Tibial nerve (tissue), 4 donors: ENCODE measurements around the gene HTRA3. TPM values are rescaled to one million over a fixed set of nuclear protein-coding genes. Genes with fewer than 3 reads are reported as not detected.
A peak's percentile ranks its signal among the peaks of the same experiment; 100 is the strongest.

Experiments used
- DNase-seq, 2 donors: peaks; one replicate each; pipeline ENCODE4 v3.0.0-alpha.2; 2019; ENCODE audit warnings: low spot score in 2 of 2
- H3K27ac ChIP-seq, 4 donors: fragments of 200-600 bp; sonication (generic) in 3 of 4; one replicate each; pipeline ENCODE4 v1.5.1; 2017 to 2019; ENCODE audit warnings: mild to moderate bottlenecking in 1 of 4
- H3K27me3 ChIP-seq, 2 donors: fragments of 200-600 bp; sonication (generic) in 1 of 2; one replicate each; pipeline versions ENCODE4 v1.5.1 to v1.6.0; 2017 to 2019
- H3K36me3 ChIP-seq, 3 donors: fragments of 200-600 bp; sonication (generic); one replicate each; pipeline ENCODE4 v1.5.1; 2018 to 2019
- H3K4me1 ChIP-seq, 4 donors: fragments of 200-600 bp; sonication (generic) in 3 of 4; one replicate each; pipeline ENCODE4 v1.5.1; 2017 to 2019
- H3K4me3 ChIP-seq, 4 donors: fragments of 200-600 bp; sonication (generic) in 3 of 4; one replicate each; pipeline ENCODE4 v1.5.1; 2017 to 2019; ENCODE audit warnings: mild to moderate bottlenecking in 1 of 4, moderate library complexity in 1 of 4
- H3K9me3 ChIP-seq, 4 donors: fragments of 200-600 bp; sonication (generic) in 3 of 4; one replicate each; pipeline ENCODE4 v1.5.1; 2017 to 2019
- CTCF ChIP-seq, 5 experiments: fragments of 200-600 bp in 3 of 5; fragments of 450-650 bp in 2 of 5; sonication (generic) in 3 of 5; IDR thresholded peaks; one replicate each; pipeline ENCODE4 v1.5.1; 2016 to 2019; ENCODE audit warnings: antibody characterized with exemption in 5 of 5, mild to moderate bottlenecking in 3 of 5, moderate library complexity in 2 of 5
- EP300 ChIP-seq, 2 donors: sonication (generic); formaldehyde crosslinking; IDR thresholded peaks; one replicate each; pipeline ENCODE4 v1.6.1; 2017; ENCODE audit warnings: antibody characterized with exemption in 2 of 2, mild to moderate bottlenecking in 1 of 2
- POLR2A ChIP-seq, 2 donors: fragments of 450-650 bp; IDR thresholded peaks; one replicate each; pipeline ENCODE4 v1.6.1; 2017; ENCODE audit warnings: antibody characterized with exemption in 2 of 2, mild to moderate bottlenecking in 2 of 2, moderate library complexity in 2 of 2
- WGBS, 2 donors: methylation state at CpG; one replicate each; pipeline ENCODE4 v1.1.5; 2018; 5-methylcytosine and 5-hydroxymethylcytosine counted together
- total RNA-seq, 4 donors: library from RNA; depleted of rRNA; stranded (reverse); fragments of >200 nt; gene quantifications; one replicate each; pipeline ENCODE4 v1.1.0, GENCODE V29; 2016

Gene HTRA3
- total RNA-seq, 4 donors from 2014 or later: 34.9 to 54.3 (median 43.5) TPM

- Histone ChIP-seq H3K9me3 (no peaks in the 10 kb centered on the region), H3K4me3 (no peak overlapping the region), H3K4me1 (peaks cover 0 to 32% (median 12%) of the 10 kb centered on the region in 4 donors), H3K27ac (peak overlapping the region in 2 of 4 donors; percentile 39 to 52), H3K27me3 (no peaks in the 10 kb centered on the region), H3K36me3 (peaks cover 0 to 7% (median 0%) of the 10 kb centered on the region in 3 donors)
- TF ChIP-seq POLR2A (IDR thresholded peaks at IDR 0.05) (no peak), CTCF (IDR thresholded peaks at IDR 0.05) (no peak), EP300 (IDR thresholded peaks at IDR 0.05) (no peak)
- WGBS, 2 donors: 23 to 31% methylated on average over 8 of the region's 8 CpGs
- peak in 1 of 2 donors; percentile 38 for DNase-seq
Measured at GRCh38 chr4:8351931-8352367, 82.4 kb downstream of the HTRA3 start.

GRCh38 chr4:8352368-8353157, 83.0 kb downstream of the HTRA3 start:
- no peak for DNase-seq
- no peak overlapping the region for H3K4me3 ChIP-seq
- H3K9me3 ChIP-seq: no peaks in the 10 kb centered on the region
- H3K4me1 ChIP-seq: peaks cover 0 to 32% (median 12%) of the 10 kb centered on the region in 4 donors
- H3K27me3 ChIP-seq: no peaks in the 10 kb centered on the region
- TF ChIP-seq EP300 (IDR thresholded peaks at IDR 0.05) (no peak), POLR2A (IDR thresholded peaks at IDR 0.05) (no peak), CTCF (IDR thresholded peaks at IDR 0.05) (no peak)
- H3K36me3 ChIP-seq: peaks cover 0 to 7% (median 0%) of the 10 kb centered on the region in 3 donors
- H3K27ac ChIP-seq: peak overlapping the region in 1 of 4 donors; percentile 46
- 63 to 74% methylated on average over 16 of the region's 20 CpGs for WGBS, 2 donors

- WGBS, 2 donors: 83 to 89% methylated on average over 9 of the region's 9 CpGs
Measured at GRCh38 chr4:8353158-8353669, 83.7 kb downstream of the HTRA3 start.

GRCh38 chr4:8353912-8354453, 84.4 kb downstream of the HTRA3 start:
- H3K4me1 ChIP-seq: peaks cover 0 to 32% (median 12%) of the 10 kb centered on the region in 4 donors
- 94 to 95% methylated on average over 12 of the region's 12 CpGs for WGBS, 2 donors
- no peak for DNase-seq
- no peaks in the 10 kb centered on the region for H3K9me3 ChIP-seq
- no peaks in the 10 kb centered on the region for H3K27me3 ChIP-seq
- no peak overlapping the region for H3K27ac ChIP-seq
- TF ChIP-seq EP300 (IDR thresholded peaks at IDR 0.05) (no peak), CTCF (IDR thresholded peaks at IDR 0.05) (no peak), POLR2A (IDR thresholded peaks at IDR 0.05) (no peak)
- no peak overlapping the region for H3K4me3 ChIP-seq
- H3K36me3 ChIP-seq: peaks cover 0 to 7% (median 0%) of the 10 kb centered on the region in 3 donors

More at GRCh38 chr4:8353158-8353669, 83.7 kb downstream of the HTRA3 start:
- Histone ChIP-seq H3K9me3 (no peaks in the 10 kb centered on the region), H3K4me3 (no peak overlapping the region), H3K27me3 (no peaks in the 10 kb centered on the region), H3K27ac (peak overlapping the region in 1 of 4 donors; percentile 46), H3K36me3 (peaks cover 0 to 7% (median 0%) of the 10 kb centered on the region in 3 donors), H3K4me1 (peaks cover 0 to 32% (median 12%) of the 10 kb centered on the region in 4 donors)
- no peak for DNase-seq
- TF ChIP-seq CTCF (IDR thresholded peaks at IDR 0.05) (no peak), POLR2A (IDR thresholded peaks at IDR 0.05) (no peak), EP300 (IDR thresholded peaks at IDR 0.05) (no peak)

- 61 to 72% methylated on average over 6 of the region's 6 CpGs for WGBS, 2 donors
- TF ChIP-seq EP300 (IDR thresholded peaks at IDR 0.05): no peak
- TF ChIP-seq POLR2A (IDR thresholded peaks at IDR 0.05): no peak
- no peak for TF ChIP-seq CTCF (IDR thresholded peaks at IDR 0.05)
- H3K4me3 ChIP-seq: no peak overlapping the region
- H3K27ac ChIP-seq: no peak overlapping the region
- H3K4me1 ChIP-seq: peaks cover 0 to 32% (median 12%) of the 10 kb centered on the region in 4 donors
- DNase-seq: no peak
- H3K9me3 ChIP-seq: no peaks in the 10 kb centered on the region
- no peaks in the 10 kb centered on the region for H3K27me3 ChIP-seq
- peaks cover 0 to 7% (median 0%) of the 10 kb centered on the region in 3 donors for H3K36me3 ChIP-seq
Measured at GRCh38 chr4:8355306-8355705, 85.8 kb downstream of the HTRA3 start.
